ENCODE data around the gene CLCN6. TPM values are rescaled to one million over a fixed set of nuclear protein-coding genes. Genes with fewer than 3 reads are reported as not detected.
A peak's percentile ranks its signal among the peaks of the same experiment; 100 is the strongest.

CLCN6 gene
- total and polyA plus RNA-seq, 2 of the 8 experiments (the other 6 are each of a cell fraction or from before 2014, with no cell fraction given): 15.7 to 26.0 TPM

DNA sequence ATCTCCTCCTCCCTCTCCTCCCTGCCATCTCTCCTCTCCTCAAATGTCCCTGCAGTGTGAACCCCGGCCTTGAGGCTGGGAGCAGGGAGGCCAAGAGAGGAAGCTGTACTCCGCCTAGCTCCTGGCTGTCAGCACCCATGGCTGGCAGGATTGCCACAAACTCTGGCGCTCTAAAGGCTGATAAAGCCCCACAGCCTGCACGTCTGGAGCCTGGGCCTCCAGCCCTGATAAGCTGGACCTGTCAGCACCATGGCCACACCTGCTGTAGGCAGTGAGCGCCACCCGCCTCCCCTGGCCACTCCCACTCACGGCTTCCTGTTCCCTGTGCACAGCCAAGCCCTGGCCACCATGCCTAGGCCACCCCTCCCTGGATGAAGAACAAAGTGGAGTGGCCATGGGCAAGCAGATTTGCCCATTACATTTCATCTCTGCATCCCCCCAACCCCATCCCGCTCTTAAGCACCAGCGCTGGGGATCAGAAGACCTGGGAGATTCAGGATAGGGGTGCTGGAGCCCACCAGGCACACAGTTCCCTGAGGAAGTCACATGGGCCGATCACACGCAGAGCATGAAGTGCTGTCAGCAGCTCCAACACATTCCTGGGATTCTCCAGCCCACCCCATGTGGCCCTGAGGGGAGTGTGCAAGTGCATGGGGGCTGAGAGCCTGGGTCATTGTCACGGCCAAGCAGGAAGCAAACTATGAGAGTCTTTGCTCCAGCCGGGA lies 77.0 kb downstream of the CLCN6 start (continued):
- TF ChIP-seq ATF3 (IDR thresholded peaks at IDR 0.05; ENCODE audit: insufficient read depth, low read depth, low read length): peak; percentile 25; the same call in 1 of the 2 replicates
- no peak for TF ChIP-seq TAF7 (optimal IDR thresholded peaks at IDR 0.05; ENCODE audit: borderline replicate concordance, low read depth, low read length)
- TF ChIP-seq TEAD4 (IDR thresholded peaks at IDR 0.05; ENCODE audit: low read depth, low read length): peak; percentile 98
- TF ChIP-seq, protein P1, sequence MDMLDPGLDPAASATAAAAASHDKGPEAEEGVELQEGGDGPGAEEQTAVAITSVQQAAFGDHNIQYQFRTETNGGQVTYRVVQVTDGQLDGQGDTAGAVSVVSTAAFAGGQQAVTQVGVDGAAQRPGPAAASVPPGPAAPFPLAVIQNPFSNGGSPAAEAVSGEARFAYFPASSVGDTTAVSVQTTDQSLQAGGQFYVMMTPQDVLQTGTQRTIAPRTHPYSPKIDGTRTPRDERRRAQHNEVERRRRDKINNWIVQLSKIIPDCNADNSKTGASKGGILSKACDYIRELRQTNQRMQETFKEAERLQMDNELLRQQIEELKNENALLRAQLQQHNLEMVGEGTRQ (IDR thresholded peaks at IDR 0.05; ENCODE audit: low read length): peak; percentile 74
- peak; percentile 67 for TF ChIP-seq MAX (IDR thresholded peaks at IDR 0.05)
- TF ChIP-seq SIX5 (IDR thresholded peaks at IDR 0.05; ENCODE audit: low read depth, low read length): no peak
